Measurements from ENCODE around the gene APOL3. TPM values are rescaled to one million over a fixed set of nuclear protein-coding genes. Genes with fewer than 3 reads are reported as not detected.

Gene APOL3
- total RNA-seq, 1 donor, result 13.8 TPM

DNA sequence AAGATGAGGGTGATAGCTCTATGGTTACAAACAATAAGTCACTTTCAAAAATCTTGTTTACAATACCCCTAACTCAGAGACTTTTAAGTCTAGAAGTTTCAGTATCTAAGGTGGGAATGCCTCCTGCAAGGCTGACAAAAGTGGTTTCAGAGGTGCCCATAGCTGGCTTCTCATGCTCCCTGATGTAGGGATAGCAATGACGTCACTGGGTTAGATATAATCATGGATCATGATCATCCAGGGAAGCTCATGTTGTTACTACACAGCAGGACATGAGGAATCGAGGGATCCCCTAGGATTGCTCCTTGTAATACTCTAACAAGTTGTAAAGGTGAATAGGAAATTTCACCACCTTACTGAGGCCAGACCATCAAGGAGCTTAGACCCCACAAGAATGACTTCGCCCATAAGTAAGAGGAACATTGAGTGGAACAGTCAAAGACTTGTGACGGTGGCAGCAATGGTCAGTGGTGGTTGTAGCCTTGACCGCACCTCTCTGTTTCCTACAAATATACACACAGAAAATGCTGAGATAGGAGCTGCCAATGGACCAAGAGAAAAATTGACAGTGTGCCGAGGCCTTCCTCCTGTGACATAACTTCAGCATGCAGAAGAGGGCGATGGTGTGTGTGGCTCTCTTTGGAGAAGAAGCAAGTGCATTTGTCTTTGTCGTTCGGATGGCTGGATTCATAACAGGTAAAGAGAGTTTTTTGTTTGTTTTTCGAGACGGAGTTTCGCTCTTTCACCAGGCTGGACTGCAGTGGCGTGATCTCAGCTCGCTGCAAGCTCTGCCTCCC is 25.5 kb upstream of the APOL3 start:
- TF ChIP-seq, protein P1, sequence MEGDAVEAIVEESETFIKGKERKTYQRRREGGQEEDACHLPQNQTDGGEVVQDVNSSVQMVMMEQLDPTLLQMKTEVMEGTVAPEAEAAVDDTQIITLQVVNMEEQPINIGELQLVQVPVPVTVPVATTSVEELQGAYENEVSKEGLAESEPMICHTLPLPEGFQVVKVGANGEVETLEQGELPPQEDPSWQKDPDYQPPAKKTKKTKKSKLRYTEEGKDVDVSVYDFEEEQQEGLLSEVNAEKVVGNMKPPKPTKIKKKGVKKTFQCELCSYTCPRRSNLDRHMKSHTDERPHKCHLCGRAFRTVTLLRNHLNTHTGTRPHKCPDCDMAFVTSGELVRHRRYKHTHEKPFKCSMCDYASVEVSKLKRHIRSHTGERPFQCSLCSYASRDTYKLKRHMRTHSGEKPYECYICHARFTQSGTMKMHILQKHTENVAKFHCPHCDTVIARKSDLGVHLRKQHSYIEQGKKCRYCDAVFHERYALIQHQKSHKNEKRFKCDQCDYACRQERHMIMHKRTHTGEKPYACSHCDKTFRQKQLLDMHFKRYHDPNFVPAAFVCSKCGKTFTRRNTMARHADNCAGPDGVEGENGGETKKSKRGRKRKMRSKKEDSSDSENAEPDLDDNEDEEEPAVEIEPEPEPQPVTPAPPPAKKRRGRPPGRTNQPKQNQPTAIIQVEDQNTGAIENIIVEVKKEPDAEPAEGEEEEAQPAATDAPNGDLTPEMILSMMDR (IDR thresholded peaks at IDR 0.05; ENCODE audit: extremely low read depth, low read depth, low read length), result no peak
- no peak for DNase-seq (ENCODE audit: insufficient read length, low spot score, missing footprints)
- no peak overlapping the region for H2AFZ ChIP-seq (ENCODE audit: low read length)
- H3K27ac ChIP-seq (ENCODE audit: low read depth, low read length), result no peak overlapping the region
- no peaks in the 10 kb centered on the region for H4K20me1 ChIP-seq (ENCODE audit: insufficient read depth, low read length)
- H3K4me3 ChIP-seq (ENCODE audit: insufficient read depth, low read length), result no peak overlapping the region
- H3K4me1 ChIP-seq (ENCODE audit: insufficient read depth, low read length), result peaks cover 6% of the 10 kb centered on the region
- H3K4me2 ChIP-seq (ENCODE audit: insufficient read depth, low read length), result no peak overlapping the region
- no peaks in the 10 kb centered on the region for H3K79me2 ChIP-seq (ENCODE audit: insufficient read depth, low read length)
- H3K27me3 ChIP-seq (ENCODE audit: insufficient read depth, low read length), result peaks cover 4% of the 10 kb centered on the region
- no peaks in the 10 kb centered on the region for H3K36me3 ChIP-seq (ENCODE audit: insufficient read depth, low read length)
- no peaks in the 10 kb centered on the region for H3K9me3 ChIP-seq (ENCODE audit: low read depth, low read length)

DNA sequence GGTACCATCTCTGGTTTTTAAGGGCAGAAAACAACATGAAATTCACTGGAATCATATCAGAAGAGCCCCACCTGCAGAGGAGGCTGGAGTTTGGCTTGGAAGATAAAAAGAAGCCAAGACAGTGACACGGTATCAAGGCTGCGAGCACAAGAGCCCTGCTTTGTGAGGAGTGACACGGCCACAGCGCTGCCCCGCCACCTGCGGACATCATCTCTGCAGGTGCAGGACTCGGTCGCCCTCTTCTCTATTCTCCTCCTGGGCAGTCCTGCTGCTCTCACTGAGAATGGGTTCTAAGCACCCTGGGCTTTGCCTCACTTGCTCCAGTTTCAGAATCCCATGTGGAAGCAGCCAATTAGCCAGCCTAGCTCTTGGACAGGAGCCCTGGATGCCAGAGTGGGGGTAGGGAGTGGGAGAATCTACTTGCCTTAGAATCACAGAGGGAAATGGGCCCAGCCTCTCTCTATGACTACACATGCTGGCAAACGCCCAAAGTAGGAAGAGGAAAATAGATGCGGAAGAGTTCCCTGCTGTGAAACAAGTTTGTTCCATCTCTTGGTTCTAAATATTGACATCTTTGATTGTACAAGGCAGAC is 24.0 kb upstream of the APOL3 start:
- H3K36me3 ChIP-seq (ENCODE audit: insufficient read depth, low read length), result no peaks in the 10 kb centered on the region
- H3K4me2 ChIP-seq (ENCODE audit: insufficient read depth, low read length), result no peak overlapping the region
- no peaks in the 10 kb centered on the region for H3K79me2 ChIP-seq (ENCODE audit: insufficient read depth, low read length)
- peaks cover 4% of the 10 kb centered on the region for H3K27me3 ChIP-seq (ENCODE audit: insufficient read depth, low read length)
- TF ChIP-seq, protein P1 (IDR thresholded peaks at IDR 0.05; ENCODE audit: extremely low read depth, low read depth, low read length), result no peak
- H3K27ac ChIP-seq (ENCODE audit: low read depth, low read length), result no peak overlapping the region
- peaks cover 6% of the 10 kb centered on the region for H3K4me1 ChIP-seq (ENCODE audit: insufficient read depth, low read length)
- DNase-seq (ENCODE audit: insufficient read length, low spot score, missing footprints), result no peak
- no peak overlapping the region for H2AFZ ChIP-seq (ENCODE audit: low read length)
- no peaks in the 10 kb centered on the region for H4K20me1 ChIP-seq (ENCODE audit: insufficient read depth, low read length)
- no peaks in the 10 kb centered on the region for H3K9me3 ChIP-seq (ENCODE audit: low read depth, low read length)
- no peak overlapping the region for H3K4me3 ChIP-seq (ENCODE audit: insufficient read depth, low read length)

DNA sequence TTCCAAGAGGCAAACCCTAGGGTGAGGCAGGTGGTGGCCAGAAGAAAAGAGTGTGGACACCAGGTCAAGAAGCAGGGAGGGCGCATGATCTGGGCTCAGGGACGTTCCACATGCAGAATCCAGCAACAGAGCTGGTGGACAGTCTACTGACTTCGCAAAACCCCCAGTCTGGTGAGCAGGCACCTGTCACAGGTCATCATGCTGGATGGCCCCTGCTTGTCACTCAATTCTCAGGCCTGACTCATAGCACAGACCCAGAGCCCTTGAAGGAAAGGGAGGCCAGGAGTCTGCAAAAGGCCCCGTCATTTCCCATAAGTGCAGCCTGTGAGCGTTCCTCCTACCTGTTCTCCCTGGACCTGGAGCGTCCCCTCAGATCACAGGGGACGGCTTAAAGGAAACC is 22.9 kb upstream of the APOL3 start:
- H3K27ac ChIP-seq (ENCODE audit: low read depth, low read length), result no peak overlapping the region

DNA sequence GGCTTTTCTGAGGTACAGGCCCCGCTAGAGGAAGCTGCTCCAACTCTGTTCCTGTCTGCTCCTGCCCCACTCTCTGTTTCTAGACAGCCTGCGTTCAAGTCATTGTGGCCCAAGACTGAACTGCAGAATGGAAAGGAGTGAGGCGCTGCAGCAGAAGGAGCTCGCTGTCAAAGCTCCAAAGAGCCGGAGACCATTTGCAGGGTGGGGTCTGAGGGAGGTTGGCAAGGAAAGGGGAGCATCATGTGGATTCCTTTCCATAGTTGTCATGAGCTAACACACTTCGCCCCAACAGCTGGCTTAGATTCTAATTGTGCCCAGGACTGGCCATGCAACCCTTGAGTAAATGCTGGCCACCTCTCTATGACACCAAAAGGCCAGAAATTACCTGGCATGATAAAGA is 22.3 kb upstream of the APOL3 start:
- H3K36me3 ChIP-seq (ENCODE audit: insufficient read depth, low read length), result no peaks in the 10 kb centered on the region
- no peaks in the 10 kb centered on the region for H4K20me1 ChIP-seq (ENCODE audit: insufficient read depth, low read length)
- no peak overlapping the region for H3K4me3 ChIP-seq (ENCODE audit: insufficient read depth, low read length)
- no peak for DNase-seq (ENCODE audit: insufficient read length, low spot score, missing footprints)
- no peak overlapping the region for H3K27ac ChIP-seq (ENCODE audit: low read depth, low read length)
- H3K27me3 ChIP-seq (ENCODE audit: insufficient read depth, low read length), result peaks cover 4% of the 10 kb centered on the region
- H2AFZ ChIP-seq (ENCODE audit: low read length), result no peak overlapping the region
- H3K4me1 ChIP-seq (ENCODE audit: insufficient read depth, low read length), result peaks cover 6% of the 10 kb centered on the region
- no peak overlapping the region for H3K4me2 ChIP-seq (ENCODE audit: insufficient read depth, low read length)
- TF ChIP-seq, protein P1 (IDR thresholded peaks at IDR 0.05; ENCODE audit: extremely low read depth, low read depth, low read length), result no peak
- H3K79me2 ChIP-seq (ENCODE audit: insufficient read depth, low read length), result no peaks in the 10 kb centered on the region
- H3K9me3 ChIP-seq (ENCODE audit: low read depth, low read length), result no peaks in the 10 kb centered on the region

More for the DNA sequence above, 22.9 kb upstream of the APOL3 start:
- Histone ChIP-seq H3K4me1 (ENCODE audit: insufficient read depth, low read length) (peaks cover 6% of the 10 kb centered on the region), H3K79me2 (ENCODE audit: insufficient read depth, low read length) (no peaks in the 10 kb centered on the region), H2AFZ (ENCODE audit: low read length) (no peak overlapping the region), H4K20me1 (ENCODE audit: insufficient read depth, low read length) (no peaks in the 10 kb centered on the region), H3K27me3 (ENCODE audit: insufficient read depth, low read length) (peaks cover 4% of the 10 kb centered on the region), H3K4me2 (ENCODE audit: insufficient read depth, low read length) (no peak overlapping the region), H3K4me3 (ENCODE audit: insufficient read depth, low read length) (no peak overlapping the region), H3K36me3 (ENCODE audit: insufficient read depth, low read length) (no peaks in the 10 kb centered on the region), H3K9me3 (ENCODE audit: low read depth, low read length) (no peaks in the 10 kb centered on the region)
- DNase-seq (ENCODE audit: insufficient read length, low spot score, missing footprints), result no peak
- TF ChIP-seq, protein P1 (IDR thresholded peaks at IDR 0.05; ENCODE audit: extremely low read depth, low read depth, low read length), result no peak
